ENCODE results near the gene ZP1.

ZP1 gene

DNA sequence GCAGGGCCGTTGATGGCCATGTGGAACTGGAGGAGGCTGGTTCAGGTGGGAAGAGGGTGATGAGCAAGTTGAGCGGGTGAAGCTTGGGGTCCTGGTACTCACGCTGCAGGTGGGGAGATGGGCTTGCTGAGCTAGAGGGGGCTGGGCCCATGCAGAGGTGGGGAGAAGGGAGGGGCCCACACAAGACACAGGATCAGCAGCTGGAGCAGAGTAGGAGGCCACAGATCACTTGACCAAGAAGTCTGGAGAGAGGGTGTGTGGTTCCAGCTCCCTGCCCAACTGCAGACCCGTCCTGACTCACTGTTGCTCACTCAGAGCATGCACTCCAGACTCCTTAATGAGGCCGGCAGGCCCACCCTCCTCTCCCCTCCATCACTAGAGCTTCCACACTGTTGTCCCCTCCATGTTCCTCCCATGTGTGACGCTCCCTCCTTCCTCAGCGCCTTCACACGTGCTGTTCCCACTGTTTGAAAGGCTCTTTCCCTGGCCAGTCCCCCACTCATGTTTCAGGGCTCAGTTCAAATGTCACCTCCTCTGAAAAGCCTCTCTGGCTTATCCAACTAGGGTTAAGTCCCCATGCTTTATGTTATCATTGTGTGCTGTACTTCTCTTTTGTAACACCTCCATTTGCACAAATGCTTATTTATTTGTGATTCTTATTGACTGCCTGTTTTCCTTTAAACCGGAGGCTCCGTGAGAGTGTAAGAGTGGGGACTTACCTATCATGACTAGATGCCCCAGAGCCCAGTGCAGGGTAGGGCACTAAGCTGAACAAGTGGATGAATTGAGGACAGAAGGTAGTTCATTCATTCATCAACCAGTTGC, 23.1 kb upstream of the ZP1 start:
- no peak for DNase-seq (ENCODE audit: low read depth, low spot score)

DNA sequence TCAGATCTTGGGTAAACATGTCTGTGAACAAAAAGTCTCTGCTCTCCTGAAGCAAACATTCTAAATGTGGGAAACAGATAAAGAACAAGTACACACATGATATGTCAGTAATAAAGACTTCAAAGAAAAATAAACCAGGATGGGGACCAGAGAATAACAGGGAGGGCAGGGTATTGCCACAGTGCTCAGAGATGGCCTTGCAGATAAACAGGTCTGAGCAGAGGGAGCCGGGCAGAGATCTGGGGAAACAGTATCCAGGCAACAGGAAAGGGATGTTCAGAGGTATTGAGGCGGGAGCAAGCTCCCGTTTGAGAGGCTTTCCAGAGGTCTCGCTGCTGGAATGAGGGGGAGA, 22.5 kb upstream of the ZP1 start:
- no peak for DNase-seq (ENCODE audit: low read depth, low spot score)

DNA sequence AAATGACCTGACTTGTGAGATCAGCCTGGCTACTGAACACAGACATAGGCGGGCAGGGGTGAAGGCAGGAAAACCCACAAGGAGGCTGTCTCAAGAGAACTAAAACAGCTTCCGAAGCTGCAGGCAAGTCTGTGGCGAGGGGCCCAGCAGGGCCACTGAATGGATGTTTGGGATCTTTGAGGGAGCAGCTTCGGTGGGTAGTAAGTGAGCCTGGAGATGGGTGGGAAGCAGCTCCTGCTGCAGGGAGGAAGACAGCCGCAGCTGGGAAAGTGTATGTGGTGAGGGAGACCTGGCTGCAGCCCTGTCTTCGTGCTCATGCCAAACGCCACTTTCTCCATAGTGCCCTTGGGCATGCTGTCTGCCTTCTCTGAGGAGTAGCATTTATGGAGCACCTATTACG, 22.0 kb upstream of the ZP1 start:
- no peak for DNase-seq (ENCODE audit: low read depth, low spot score)

DNA sequence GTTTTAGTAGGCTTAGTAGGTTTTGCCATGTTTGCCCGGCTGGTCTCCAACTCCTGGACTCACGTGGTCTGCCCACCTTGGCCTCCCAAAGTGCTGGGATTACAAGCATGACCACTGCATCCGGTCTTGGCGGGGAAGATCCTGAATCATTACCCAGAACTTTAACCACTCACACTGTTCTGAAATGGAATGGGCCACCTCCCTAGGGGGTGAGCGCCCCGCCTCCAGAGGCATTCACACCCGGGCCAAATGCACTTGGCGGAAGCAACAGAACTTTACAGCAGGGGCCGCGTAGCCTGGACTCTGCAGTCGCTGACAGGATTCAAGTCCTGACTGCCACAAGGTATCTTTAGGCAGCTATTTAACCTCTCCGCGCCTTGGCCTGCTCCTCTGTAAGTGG, 20.1 kb upstream of the ZP1 start:
- DNase-seq (ENCODE audit: low read depth, low spot score), result no peak

DNA sequence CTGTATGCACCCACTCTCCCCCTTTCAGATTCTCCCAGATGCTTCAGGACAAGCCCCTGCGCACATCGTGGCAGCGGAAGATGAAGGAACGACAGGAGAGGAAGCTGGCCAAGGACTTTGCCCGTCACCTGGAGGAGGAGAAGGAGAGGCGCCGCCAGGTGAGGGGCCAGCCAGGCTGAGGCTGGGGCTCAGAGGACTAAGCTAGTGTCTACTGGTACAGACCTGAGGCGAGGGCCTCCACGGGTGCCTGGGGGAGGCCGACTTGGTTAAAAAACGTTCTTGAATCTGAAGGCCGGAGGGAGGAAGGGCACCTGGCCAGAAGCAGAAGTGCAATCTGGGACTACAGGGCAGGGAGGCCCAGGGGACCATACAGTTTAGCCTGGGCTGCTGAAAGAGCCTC, 19.4 kb upstream of the ZP1 start:
- DNase-seq (ENCODE audit: low read depth, low spot score), result no peak

DNA sequence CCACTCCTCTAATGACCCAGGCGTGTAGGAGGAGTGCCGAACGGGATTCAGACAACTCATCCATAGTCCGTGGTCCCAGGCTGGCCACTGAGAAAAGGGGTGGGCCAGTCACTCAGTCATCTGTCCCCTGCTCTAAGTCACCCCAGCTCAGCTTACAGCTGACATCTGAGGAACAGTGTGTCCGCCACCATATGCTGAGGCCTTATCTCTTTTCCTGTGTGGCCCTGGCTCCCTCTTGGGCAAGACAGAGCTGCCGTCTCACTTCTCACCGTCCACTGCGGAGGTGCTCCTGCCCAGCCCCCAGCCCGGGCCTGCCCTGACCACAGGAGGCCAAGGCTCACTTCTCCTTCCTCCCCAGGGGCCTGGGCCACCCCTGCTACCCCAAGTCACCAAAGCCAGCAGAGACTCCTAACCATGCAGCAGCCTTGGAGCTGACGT, 18.6 kb upstream of the ZP1 start:
- no peak for DNase-seq (ENCODE audit: low read depth, low spot score)

DNA sequence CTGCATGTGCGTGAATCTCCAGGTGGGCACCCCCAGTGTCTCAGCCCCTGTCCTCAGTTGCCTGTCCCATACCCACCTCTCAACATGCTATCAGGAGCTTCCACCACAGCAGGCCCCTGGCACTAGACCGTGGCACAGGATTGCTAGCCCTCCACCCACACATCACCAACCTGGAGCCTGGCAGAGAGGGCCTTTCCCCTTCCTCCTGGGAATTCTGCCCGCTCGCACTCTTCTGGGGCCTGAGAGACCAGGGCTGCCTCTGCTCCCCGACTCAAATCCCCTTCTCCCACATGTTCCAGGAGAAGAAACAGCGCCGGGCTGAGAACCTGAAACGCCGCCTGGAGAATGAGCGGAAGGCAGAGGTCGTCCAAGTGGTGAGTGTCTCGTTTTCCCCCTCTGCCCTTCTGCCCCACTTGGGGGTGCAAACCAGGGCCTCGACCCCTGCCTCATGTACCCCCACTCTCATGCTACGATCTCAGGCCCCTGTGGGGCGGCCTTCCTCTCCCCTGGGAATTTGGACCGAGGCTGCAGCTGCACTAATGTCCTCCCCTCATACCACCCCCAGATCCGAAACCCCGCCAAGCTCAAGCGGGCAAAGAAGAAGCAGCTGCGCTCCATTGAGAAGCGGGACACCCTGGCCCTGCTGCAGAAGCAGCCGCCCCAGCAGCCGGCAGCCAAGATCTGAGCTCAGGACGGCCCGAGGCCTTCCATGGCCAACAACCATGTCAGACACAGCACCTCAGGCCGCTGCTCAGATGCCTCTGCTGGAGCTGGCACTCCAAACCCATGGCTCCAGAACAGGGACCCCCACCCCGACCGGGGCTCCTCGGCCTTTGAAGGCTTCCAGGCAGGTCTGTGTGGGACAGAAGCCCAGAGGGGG, 17.5 kb upstream of the ZP1 start:
- DNase-seq (ENCODE audit: low read depth, low spot score), result no peak

DNA sequence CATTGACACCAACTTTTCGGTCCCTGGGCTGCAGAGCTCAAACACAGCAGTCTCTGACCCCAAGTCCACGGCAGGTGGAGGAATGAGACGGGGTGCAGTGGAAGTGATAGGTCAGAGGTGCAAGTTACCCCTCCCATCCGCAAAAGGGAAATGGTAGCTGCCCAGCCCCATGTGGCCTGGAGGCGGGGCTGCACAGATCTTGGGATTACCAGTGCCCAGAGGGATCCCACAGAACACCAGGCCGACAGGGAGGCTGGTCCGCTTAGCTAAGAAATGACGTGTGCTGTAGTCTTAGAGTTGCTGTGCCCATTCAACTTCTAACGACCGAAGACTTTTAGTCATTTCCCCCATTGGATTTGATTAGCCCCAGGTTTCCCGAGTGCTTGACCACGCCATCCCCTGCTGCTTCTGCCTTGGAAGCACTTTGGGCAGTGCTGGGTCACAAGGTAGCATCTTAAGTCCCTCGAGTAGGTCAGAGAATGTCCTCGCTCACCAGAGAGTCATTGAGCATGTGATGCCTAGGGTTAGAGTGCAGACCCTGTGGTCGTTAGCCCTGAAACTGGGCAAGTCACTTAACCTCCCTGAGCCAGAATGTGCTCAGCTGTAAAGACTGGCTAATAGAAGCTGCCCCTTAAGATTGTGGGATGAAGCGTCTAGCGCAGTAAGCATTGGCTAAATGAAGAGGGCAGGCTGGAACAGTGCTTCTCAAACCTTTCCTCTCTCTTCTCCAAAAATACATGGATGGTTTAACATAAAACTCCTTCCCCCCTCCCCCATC, 15.8 kb upstream of the ZP1 start:
- no peak for DNase-seq (ENCODE audit: low read depth, low spot score)

DNA sequence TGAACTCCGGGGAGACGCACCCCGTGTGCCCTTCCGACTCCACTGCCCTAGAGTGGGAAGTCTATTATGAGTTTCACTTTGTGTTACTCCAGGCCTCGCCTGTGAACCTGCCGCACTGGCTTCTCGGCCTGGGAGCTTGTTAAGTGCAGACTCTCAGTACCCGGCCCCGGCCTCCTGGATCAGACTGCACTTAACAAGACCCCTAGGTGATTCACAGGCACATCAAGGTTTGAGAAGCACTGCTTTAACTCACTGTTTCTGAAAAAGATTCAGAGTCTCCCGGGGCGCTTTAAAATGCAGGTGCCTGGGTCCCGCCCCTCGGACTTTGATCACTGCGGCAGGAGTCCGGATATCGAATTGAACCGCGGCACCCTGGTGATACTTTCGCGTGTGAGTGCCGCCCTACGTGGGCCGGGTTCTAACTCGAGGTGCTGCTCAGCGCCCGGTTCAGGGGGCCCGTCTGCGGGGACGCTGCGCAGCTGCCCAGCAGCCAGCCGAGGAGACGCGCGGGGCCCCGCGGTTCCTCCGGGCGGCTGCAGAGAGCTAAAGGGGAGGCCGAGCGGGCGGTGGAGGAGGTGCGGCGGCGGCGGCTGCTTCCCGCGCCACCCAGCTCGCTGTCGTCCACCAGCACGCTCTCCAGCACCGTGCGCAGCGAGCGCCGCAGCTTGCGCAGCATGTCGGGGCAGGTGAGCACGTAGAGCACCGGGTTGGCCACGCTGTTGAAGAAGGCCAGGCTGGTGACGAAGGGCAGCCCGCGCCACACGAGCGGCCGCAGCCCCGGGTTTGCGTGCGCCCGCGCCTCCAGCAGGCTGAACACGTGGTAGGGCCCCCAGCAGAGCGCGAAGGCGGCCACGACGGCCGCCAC, 15.0 kb upstream of the ZP1 start:
- DNase-seq (ENCODE audit: low read depth, low spot score), result peak; percentile 81

DNA sequence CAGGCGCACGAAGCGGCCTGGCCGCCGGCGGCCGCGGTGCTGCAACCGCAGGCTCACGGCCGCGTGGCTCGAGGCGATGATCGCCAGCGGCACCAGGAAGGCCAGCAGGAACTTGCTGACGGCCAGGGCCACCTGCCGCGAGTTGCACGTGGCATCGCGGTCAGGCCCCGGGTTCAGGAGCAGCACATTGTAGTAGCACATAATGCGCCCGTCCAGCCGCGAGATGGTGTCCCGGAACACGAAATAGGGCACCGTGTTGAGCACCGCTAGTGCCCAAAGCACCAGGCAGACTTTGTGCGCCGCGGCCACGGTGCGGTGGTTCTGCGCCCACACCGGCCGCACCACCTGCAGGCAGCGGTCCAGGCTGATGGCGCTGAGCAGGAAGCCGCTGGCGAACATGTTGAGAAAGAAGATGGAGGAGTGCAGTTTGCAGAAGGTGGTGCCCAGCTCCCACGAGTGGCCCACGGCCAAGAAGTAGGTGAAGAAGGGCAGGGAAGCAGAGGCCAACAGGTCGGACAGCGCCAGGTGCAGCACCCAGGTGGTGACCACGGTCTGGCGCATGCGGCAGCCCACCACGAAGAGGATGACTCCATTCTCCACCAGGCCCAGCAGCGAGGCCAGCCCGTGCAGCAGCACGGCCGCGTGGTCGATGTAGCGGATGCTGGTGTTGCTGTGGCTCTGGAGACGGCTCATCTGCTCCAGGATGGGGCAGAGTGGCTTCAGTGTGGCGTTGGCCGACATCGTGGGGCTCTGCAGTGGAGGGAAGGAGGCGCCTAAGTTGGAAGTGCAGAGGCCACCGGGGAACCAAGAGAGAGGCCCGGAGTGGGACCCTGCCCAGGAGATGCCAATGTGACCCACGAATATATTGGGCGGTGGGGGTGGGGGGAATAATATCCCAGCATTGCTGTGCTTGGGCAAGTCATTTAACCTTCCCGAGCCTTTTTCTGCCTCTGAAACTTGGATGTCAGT, 14.1 kb upstream of the ZP1 start:
- no peak for DNase-seq (ENCODE audit: low read depth, low spot score)

DNA sequence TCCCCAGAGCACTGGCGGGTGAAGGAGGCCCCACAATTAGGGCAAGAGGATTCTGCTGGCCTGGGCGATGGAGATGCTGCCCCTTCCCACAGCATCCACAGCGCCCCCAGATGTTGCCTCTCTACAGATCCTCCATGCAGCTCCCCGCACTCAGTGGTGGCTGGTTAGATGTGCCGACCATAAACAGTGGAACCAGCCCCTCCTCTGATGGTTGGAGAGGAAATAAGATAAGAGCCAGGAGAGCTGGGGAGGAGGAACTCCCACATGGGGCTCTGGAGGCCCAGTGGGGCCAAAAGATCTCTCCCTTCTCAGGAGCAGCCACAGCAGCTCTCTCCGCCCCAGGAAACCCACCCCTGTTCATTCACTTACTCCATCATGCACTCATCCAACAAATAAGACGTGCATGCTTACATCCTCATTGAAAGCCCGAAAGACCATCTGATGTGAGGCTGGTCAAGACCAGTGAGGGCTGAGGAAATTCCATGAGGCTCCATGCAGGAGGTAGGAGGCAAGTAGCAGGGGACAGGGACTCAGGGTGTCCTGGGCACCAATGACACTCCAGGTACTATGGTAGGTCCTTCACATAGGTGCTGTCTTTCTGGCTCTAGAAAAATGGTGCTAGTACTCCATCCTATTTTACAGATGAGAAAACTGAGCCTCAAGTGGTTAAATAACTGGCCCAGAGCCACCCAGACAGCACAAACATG, 13.0 kb upstream of the ZP1 start:
- DNase-seq (ENCODE audit: low read depth, low spot score), result no peak

DNA sequence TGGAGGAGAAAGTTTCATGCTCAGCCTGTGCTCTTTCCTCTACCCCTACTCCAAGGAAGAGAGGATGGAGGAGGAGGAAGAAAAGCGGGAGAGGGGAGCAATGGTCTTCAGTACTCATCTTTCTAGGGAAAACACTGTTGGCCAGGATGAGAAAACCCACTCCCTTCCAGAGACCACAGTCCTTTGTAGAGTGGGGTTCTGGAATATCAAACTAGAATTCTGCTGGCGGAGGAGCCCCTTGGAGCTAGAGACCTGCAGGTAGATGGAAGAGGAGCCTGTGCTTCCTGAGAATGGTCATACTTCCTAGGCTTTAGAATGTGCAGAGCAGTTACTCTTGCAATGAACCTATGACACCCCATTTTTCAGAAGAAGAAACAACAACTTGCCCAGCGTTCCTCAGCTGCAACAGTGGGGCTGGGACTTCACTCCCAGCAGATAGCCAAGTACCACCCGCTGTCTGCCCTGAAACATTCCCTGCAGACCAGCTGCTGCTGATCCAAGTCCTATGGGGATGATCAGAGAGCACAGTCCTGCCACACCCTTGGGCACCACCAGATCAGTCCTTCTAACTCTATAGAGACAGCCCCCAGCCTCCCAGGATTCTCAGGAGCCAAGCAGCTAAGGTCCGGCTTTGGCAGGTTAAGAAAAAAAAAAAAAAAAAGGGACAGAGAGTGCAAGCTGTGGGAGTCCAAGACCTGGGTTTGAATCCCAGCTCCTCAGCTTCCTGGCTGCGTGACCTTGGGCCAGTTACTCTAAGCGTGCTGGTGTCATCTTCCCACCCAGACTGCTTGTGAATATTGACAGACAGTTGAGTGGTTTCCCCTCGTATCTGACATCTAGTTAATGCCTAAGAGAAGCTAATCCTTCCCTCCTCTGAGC, 12.3 kb upstream of the ZP1 start:
- no peak for DNase-seq (ENCODE audit: low read depth, low spot score)

DNA sequence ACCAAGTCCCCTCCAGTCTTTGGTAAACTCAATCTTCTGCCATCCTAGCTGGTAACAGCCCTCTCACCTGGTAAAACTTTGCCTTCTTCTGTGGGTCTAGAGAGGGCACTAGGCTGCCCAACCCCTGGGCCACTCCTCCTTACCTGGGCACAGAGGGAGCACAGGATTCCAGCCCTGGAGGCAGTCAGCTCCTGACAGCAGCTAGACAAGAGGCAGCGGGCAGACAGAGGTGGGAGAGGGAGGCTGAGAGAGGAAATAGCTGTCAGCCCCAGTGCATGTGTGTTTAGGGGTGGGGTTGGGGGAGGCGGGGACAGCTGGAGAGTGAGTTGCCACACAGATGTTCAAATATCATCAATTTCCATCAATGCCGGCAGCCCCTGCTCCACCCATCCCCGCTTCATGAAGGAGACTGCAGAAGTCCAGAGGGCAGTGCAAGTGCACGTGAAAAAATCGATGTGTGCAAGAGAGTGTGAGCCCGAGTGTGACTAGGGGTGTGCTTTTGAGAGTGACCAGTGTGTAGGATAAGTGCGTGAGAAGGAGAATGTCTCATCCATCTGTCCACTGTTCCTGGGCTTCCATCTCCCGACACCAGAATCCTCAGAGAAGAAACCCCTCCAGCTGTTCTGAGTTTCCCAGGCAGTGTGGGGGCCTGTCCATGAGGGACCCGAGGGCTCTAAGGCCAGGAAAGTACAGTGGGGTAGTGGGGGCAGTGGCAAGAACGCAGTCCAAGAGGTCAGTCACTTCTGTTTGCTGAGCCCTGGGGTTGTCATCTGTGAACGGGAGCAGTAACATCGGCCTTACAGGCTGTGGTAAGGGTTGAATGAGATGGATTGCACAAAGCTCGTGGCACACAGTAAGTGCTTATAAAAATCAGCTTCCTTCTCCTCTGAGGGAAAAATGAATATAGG, 11.4 kb upstream of the ZP1 start, which contains the start of gene PTGDR2:
Gene PTGDR2, minus strand, starts transcription at position 225 of the 908 bp plus-strand sequence. CDS start 2,228 bp downstream, outside the sequence.
- no peak for DNase-seq (ENCODE audit: low read depth, low spot score)

DNA sequence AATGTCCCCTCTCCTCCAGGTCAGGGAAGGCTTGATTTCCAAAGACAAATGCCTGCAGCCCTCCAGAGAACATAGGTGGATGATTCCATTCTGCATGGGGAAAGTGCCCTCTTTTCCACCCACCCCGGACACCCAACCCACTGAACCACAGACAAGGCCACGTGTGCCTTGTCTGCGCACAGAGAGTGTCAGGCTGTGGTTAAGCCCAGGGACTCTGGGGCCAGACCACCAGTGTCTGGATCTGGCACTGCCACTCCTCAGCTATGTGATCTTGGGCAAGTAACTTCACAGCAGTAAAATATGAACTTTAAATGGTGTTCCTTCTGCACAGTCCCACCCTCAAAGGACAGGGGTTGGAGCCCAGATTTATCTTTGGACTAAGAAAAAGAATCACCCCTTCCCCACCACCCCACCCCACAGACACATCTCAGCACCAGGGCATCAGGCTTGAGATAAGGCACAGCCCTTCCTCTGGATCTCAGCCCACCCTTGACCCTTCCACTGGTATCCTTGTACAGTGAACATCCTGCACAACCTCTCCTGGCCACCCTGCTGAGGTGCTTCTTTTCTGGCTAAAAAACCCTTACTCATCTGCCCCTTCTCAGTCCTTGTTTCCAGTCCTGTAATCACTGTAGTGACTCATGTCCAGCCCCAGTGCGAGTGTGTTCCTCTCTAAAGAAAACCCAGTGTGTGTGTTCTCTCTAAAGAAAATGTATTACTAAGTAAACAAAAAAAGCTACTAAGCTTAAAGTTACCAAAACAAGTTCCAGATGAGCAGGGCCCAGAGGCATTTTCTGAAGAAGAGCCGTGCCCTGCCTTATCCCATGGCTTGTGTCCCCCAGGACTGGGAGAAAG, 9.7 kb upstream of the ZP1 start:
- DNase-seq (ENCODE audit: low read depth, low spot score), result no peak

DNA sequence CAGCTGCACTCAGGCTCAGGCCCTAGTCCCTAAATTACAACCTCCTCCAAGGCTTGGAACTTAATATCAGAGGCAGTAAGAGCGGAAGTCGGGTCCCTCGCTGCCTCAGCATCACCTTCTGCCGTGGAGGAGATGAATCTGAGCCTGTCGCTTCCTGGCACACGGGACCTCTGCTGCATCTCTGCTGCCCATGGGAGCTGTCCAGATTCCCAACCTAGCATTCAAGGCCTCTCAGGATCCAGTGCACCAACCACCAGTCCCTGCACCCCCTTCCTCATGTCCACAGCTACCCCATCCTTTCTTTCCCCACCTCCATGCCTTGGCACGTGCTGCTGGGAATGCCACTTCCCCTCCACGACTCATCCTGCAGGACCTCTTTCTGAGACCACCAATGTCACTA, 9.1 kb upstream of the ZP1 start:
- DNase-seq (ENCODE audit: low read depth, low spot score), result no peak
